ENCODE results near the gene HCST.

DNA sequence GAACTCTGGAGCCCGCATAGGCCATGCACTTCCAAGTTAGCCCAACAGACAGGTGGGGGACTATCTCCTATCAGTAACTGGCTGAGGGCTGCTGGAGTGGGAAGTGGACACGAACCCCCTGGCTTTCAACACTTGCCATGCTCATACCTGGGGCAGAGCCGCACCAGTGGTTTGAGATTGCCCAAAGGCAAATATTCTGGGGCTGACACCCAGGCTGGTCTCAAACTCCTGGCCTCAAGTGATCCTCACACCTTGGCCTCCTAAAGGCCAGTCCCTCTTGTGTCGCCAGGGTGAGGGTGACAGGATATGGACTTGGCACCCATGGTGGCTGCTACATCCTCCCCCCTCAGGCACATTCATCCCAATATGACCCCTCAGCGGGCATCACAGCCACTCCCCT lies 15.1 kb upstream of the HCST start:
- no peak for TF ChIP-seq POLR2A (IDR thresholded peaks at IDR 0.05)
- TF ChIP-seq, protein P1, sequence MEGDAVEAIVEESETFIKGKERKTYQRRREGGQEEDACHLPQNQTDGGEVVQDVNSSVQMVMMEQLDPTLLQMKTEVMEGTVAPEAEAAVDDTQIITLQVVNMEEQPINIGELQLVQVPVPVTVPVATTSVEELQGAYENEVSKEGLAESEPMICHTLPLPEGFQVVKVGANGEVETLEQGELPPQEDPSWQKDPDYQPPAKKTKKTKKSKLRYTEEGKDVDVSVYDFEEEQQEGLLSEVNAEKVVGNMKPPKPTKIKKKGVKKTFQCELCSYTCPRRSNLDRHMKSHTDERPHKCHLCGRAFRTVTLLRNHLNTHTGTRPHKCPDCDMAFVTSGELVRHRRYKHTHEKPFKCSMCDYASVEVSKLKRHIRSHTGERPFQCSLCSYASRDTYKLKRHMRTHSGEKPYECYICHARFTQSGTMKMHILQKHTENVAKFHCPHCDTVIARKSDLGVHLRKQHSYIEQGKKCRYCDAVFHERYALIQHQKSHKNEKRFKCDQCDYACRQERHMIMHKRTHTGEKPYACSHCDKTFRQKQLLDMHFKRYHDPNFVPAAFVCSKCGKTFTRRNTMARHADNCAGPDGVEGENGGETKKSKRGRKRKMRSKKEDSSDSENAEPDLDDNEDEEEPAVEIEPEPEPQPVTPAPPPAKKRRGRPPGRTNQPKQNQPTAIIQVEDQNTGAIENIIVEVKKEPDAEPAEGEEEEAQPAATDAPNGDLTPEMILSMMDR (IDR thresholded peaks at IDR 0.05 in 4 of 5, conservative IDR thresholded peaks at IDR 0.05 in 1 of 5): no peak
